ENCODE data around the gene PRKCSH. TPM values are rescaled to one million over a fixed set of nuclear protein-coding genes. Genes with fewer than 3 reads are reported as not detected.

PRKCSH gene
- total RNA-seq, 4 donors from 2014 or later: 45.0 to 109 (median 76.1) TPM

- no peak for TF ChIP-seq CTCF (IDR thresholded peaks at IDR 0.05; ENCODE audit: low read depth)
These were observed 29.2 kb downstream of the PRKCSH start for GRCh38 chr19:11464333-11465265.

GRCh38 chr19:11465600-11465999, 30.2 kb downstream of the PRKCSH start:
- no peak for TF ChIP-seq CTCF (IDR thresholded peaks at IDR 0.05; ENCODE audit: low read depth)

GRCh38 chr19:11473725-11474124, 38.3 kb downstream of the PRKCSH start:
- no peak for TF ChIP-seq CTCF (IDR thresholded peaks at IDR 0.05; ENCODE audit: low read depth)

GRCh38 chr19:11475861-11476260, 40.4 kb downstream of the PRKCSH start:
- TF ChIP-seq CTCF (IDR thresholded peaks at IDR 0.05; ENCODE audit: low read depth): no peak

GRCh38 chr19:11478167-11479089, 43.0 kb downstream of the PRKCSH start:
- no peak for TF ChIP-seq CTCF (IDR thresholded peaks at IDR 0.05; ENCODE audit: low read depth)

- TF ChIP-seq CTCF (IDR thresholded peaks at IDR 0.05; ENCODE audit: low read depth): no peak
These were observed 43.9 kb downstream of the PRKCSH start for GRCh38 chr19:11479090-11479897.

Measured in subcutaneous adipose tissue (tissue), 4 donors.